Measurements from ENCODE around the gene RASGEF1C.

Gene RASGEF1C

DNA sequence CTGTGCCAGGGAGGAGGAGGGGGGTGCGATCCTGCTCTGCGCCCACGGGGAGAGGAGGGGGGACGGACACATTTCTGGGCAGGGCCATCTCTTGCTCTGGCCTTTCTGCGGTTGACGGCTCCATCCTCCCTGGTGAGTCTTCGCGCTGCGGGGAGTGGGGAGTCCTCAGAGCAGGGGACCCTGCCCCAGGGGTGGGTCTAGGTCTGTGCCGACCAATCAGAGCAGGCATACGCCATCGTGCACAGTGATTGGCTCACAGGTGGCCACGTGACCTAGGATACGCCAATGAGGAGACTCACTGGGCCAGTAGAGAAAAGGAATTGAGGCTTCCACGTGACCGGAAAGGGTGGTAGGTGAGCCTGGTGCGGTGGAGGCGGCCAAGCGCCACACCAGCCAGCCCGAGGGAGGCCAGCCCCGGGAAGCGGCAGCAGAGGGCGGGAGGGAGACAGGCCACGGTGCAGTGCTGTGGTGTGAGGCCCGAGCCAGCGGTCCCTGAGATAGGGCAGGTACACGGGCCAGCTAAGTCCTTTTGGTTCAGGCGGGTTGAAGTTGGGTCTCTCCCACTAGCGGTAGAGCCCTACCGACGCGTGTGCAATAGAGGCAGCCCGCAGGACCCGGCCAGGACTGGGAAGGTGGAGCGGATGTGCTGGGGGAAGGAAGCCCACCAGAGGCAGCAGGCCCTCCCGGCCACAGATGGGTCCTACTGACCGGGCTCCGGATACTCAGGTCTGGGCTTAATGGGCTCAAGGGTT is 72.2 kb downstream of the RASGEF1C start:
- no CpG with 5 or more reads among the region's 38 CpGs for WGBS (ENCODE audit: insufficient coverage, insufficient read length)
- H3K36me3 ChIP-seq (ENCODE audit: control insufficient read depth, insufficient read depth, low read length), result no peaks in the 10 kb centered on the region
- no peak for DNase-seq (ENCODE audit: low read depth, low spot score)

DNA sequence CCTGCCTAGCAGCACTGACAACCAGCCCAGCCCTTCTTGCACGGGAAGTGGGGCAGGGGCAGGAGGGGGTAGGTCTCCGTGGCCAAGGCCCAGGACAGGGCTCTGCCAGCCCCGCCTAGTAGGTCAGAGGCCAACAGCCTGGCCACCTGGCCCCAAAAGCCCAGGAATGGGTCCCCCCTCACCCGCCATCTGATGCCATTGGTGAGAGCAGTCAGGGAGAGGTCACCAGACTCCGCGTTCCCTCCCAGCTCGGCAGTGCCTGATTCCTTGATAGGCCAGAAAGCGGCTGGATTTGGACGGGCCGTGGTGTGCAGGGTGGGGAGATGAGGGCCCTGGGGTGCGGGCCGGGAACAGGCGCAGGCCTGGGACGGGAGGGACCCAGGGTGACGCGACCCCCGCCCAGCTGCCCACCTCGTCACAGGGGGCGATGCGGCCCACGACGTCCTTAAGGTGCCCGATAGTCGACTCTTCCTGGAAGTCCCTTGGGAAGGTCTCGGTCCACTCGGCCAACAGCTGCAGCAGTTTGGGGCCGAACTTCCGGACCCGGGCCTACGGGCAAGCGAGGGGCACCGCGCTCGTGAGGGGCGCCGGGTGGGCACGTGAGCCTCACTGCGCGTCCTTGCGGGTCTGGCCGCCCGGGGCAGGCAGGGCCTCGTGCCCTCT is 72.9 kb downstream of the RASGEF1C start:
- no peak for DNase-seq (ENCODE audit: low read depth, low spot score)

More for the DNA sequence above, 72.2 kb downstream of the RASGEF1C start:
- no peaks in the 10 kb centered on the region for H3K4me1 ChIP-seq (ENCODE audit: control insufficient read depth, insufficient read depth, low read length)
- no peaks in the 10 kb centered on the region for H3K9me3 ChIP-seq (ENCODE audit: control insufficient read depth, insufficient read depth, low read length)
- H3K27me3 ChIP-seq (ENCODE audit: control insufficient read depth, insufficient read depth, low read length), result no peaks in the 10 kb centered on the region
- no peak overlapping the region for H3K4me3 ChIP-seq (ENCODE audit: low read length)
- no peak overlapping the region for H3K27ac ChIP-seq (ENCODE audit: low read length)

GRCh38 chr5:180135128-180135955 is 73.7 kb downstream of the RASGEF1C start:
- no peak for DNase-seq (ENCODE audit: low read depth, low spot score)
- Histone ChIP-seq H3K27me3 (ENCODE audit: control insufficient read depth, insufficient read depth, low read length) (no peaks in the 10 kb centered on the region), H3K27ac (ENCODE audit: low read length) (no peak overlapping the region), H3K9me3 (ENCODE audit: control insufficient read depth, insufficient read depth, low read length) (no peaks in the 10 kb centered on the region), H3K4me1 (ENCODE audit: control insufficient read depth, insufficient read depth, low read length) (no peaks in the 10 kb centered on the region), H3K4me3 (ENCODE audit: low read length) (no peak overlapping the region), H3K36me3 (ENCODE audit: control insufficient read depth, insufficient read depth, low read length) (no peaks in the 10 kb centered on the region)
- WGBS (ENCODE audit: insufficient coverage, insufficient read length), result no CpG with 5 or more reads among the region's 13 CpGs

More for the DNA sequence above, 72.9 kb downstream of the RASGEF1C start:
- Histone ChIP-seq H3K36me3 (ENCODE audit: control insufficient read depth, insufficient read depth, low read length) (no peaks in the 10 kb centered on the region), H3K4me1 (ENCODE audit: control insufficient read depth, insufficient read depth, low read length) (no peaks in the 10 kb centered on the region), H3K27me3 (ENCODE audit: control insufficient read depth, insufficient read depth, low read length) (no peaks in the 10 kb centered on the region), H3K9me3 (ENCODE audit: control insufficient read depth, insufficient read depth, low read length) (no peaks in the 10 kb centered on the region), H3K27ac (ENCODE audit: low read length) (no peak overlapping the region), H3K4me3 (ENCODE audit: low read length) (no peak overlapping the region)
- no CpG with 5 or more reads among the region's 43 CpGs for WGBS (ENCODE audit: insufficient coverage, insufficient read length)

- no CpG with 5 or more reads among the region's 9 CpGs for WGBS (ENCODE audit: insufficient coverage, insufficient read length)
- no peak overlapping the region for H3K4me3 ChIP-seq (ENCODE audit: low read length)
- no peak for DNase-seq (ENCODE audit: low read depth, low spot score)
- H3K27ac ChIP-seq (ENCODE audit: low read length), result no peak overlapping the region
- no peaks in the 10 kb centered on the region for H3K4me1 ChIP-seq (ENCODE audit: control insufficient read depth, insufficient read depth, low read length)
- no peaks in the 10 kb centered on the region for H3K27me3 ChIP-seq (ENCODE audit: control insufficient read depth, insufficient read depth, low read length)
- H3K9me3 ChIP-seq (ENCODE audit: control insufficient read depth, insufficient read depth, low read length), result no peaks in the 10 kb centered on the region
- H3K36me3 ChIP-seq (ENCODE audit: control insufficient read depth, insufficient read depth, low read length), result no peaks in the 10 kb centered on the region
These were observed 75.0 kb downstream of the RASGEF1C start for GRCh38 chr5:180133971-180134508.

DNA sequence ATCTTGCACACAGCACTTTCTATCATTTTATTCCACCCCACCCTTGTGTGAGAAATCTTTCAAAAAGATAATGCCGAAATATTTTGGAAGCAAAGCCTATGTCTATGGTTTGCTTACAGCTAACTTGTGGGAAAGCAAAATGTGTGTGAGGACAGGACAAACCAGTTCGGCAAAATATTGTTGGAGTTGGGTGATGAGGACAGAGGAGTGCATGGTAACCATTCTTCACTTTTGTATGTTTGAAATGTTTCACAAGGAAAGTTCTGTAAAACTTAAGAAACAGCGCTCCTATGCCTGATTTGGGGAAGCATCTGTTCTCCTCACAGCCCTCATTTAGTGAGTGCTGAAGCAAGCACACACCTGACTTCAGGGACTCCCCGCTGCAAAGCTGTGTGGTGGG is 75.5 kb downstream of the RASGEF1C start:
- no peaks in the 10 kb centered on the region for H3K9me3 ChIP-seq (ENCODE audit: control insufficient read depth, insufficient read depth, low read length)
- no peaks in the 10 kb centered on the region for H3K4me1 ChIP-seq (ENCODE audit: control insufficient read depth, insufficient read depth, low read length)
- WGBS (ENCODE audit: insufficient coverage, insufficient read length), result no CpG with 5 or more reads among the region's 4 CpGs
- H3K4me3 ChIP-seq (ENCODE audit: low read length), result no peak overlapping the region
- H3K27ac ChIP-seq (ENCODE audit: low read length), result no peak overlapping the region
- H3K36me3 ChIP-seq (ENCODE audit: control insufficient read depth, insufficient read depth, low read length), result no peaks in the 10 kb centered on the region
- no peak for DNase-seq (ENCODE audit: low read depth, low spot score)
- no peaks in the 10 kb centered on the region for H3K27me3 ChIP-seq (ENCODE audit: control insufficient read depth, insufficient read depth, low read length)

DNA sequence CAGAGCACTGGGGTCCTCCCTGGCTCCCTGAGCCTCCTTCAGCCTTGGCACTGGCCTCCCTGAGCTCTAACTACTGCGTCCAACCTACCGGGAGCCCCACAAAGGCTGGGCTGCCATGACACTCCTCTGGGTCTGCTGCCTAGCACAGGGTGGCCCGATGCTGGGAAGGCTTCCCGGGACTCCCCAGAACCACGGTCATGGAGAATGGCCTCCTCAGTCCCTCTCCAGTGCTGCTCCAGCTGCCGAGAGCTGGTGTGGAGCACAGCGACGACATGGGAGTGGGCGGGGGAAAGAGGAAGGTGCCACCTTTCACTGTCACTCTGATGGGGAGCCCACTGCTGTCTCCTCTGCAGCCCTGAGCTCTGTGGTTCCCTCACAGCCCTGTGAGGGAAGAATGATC is 76.0 kb downstream of the RASGEF1C start:
- Histone ChIP-seq H3K4me3 (ENCODE audit: low read length) (no peak overlapping the region), H3K27me3 (ENCODE audit: control insufficient read depth, insufficient read depth, low read length) (no peaks in the 10 kb centered on the region), H3K4me1 (ENCODE audit: control insufficient read depth, insufficient read depth, low read length) (no peaks in the 10 kb centered on the region), H3K27ac (ENCODE audit: low read length) (no peak overlapping the region), H3K36me3 (ENCODE audit: control insufficient read depth, insufficient read depth, low read length) (no peaks in the 10 kb centered on the region), H3K9me3 (ENCODE audit: control insufficient read depth, insufficient read depth, low read length) (no peaks in the 10 kb centered on the region)
- no peak for DNase-seq (ENCODE audit: low read depth, low spot score)
- WGBS (ENCODE audit: insufficient coverage, insufficient read length), result no CpG with 5 or more reads among the region's 9 CpGs

- DNase-seq (ENCODE audit: low read depth, low spot score), result no peak
- Histone ChIP-seq H3K27ac (ENCODE audit: low read length) (no peak overlapping the region), H3K4me3 (ENCODE audit: low read length) (no peak overlapping the region), H3K4me1 (ENCODE audit: control insufficient read depth, insufficient read depth, low read length) (0 out of 2 replicates have a peak, but pooled peaks cover 1% of the 10 kb centered on the region), H3K36me3 (ENCODE audit: control insufficient read depth, insufficient read depth, low read length) (no peaks in the 10 kb centered on the region; the same call in 1 of the 2 replicates), H3K9me3 (ENCODE audit: control insufficient read depth, insufficient read depth, low read length) (no peaks in the 10 kb centered on the region), H3K27me3 (ENCODE audit: control insufficient read depth, insufficient read depth, low read length) (no peaks in the 10 kb centered on the region)
- WGBS (ENCODE audit: insufficient coverage, insufficient read length), result no CpG with 5 or more reads among the region's 26 CpGs
These were observed 77.9 kb downstream of the RASGEF1C start for GRCh38 chr5:180130876-180131740.

GRCh38 chr5:180130291-180130869 is 78.6 kb downstream of the RASGEF1C start:
- DNase-seq (ENCODE audit: low read depth, low spot score), result no peak
- WGBS (ENCODE audit: insufficient coverage, insufficient read length), result no CpG with 5 or more reads among the region's 16 CpGs
- no peak overlapping the region for H3K4me3 ChIP-seq (ENCODE audit: low read length)

DNA sequence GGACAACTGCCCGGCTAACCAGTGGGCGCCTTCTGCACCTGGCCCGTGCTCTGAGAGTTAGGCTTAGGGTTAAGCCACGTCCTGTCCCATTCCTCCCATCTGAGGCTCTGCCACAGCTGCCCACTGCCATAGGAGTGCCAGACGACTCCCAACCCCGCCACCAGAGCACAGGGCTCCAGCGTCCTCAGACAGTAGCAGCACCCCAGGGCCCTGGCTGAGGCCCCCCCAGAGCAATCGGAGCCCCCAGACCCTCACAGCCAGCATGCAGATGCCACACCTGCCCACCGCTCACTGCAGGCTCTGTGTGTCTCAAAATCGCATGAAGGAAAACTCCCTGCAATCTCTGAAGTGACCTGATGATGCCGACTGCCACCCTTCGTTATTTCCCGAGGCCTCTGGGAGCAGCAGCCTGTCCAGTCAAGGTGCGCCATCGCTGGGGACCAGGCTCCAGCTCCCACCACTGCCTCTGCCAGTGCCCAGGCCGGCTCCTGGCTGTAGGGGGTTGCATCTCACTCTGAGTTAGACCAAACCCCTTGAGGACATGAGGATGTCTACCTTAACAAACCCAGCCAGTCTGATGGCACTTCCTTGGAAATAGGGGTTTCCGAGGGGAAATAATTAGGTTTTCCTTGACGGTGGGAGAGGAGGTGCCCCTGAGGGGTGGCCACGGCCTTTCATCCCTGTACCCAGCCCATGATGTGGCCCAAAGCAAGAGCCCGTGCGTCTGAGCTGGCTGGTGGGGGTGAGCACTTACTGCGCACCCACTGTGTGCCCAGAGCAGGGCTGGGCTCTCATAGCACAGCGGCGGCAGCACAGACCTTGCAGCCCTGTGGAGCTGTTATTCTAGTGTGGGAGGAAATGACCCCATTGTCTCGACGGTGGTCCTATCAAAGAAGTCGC is 79.5 kb downstream of the RASGEF1C start:
- Histone ChIP-seq H3K4me1 (ENCODE audit: control insufficient read depth, insufficient read depth, low read length) (0 out of 2 replicates have a peak, but pooled peaks cover 1% of the 10 kb centered on the region), H3K27ac (ENCODE audit: low read length) (no peak overlapping the region), H3K9me3 (ENCODE audit: control insufficient read depth, insufficient read depth, low read length) (no peaks in the 10 kb centered on the region), H3K27me3 (ENCODE audit: control insufficient read depth, insufficient read depth, low read length) (no peaks in the 10 kb centered on the region), H3K4me3 (ENCODE audit: low read length) (no peak overlapping the region), H3K36me3 (ENCODE audit: control insufficient read depth, insufficient read depth, low read length) (no peaks in the 10 kb centered on the region; the same call in 1 of the 2 replicates)
- no peak for DNase-seq (ENCODE audit: low read depth, low spot score)
- WGBS (ENCODE audit: insufficient coverage, insufficient read length), result no CpG with 5 or more reads among the region's 27 CpGs

More at GRCh38 chr5:180130291-180130869, 78.6 kb downstream of the RASGEF1C start:
- Histone ChIP-seq H3K36me3 (ENCODE audit: control insufficient read depth, insufficient read depth, low read length) (no peaks in the 10 kb centered on the region; the same call in 1 of the 2 replicates), H3K27ac (ENCODE audit: low read length) (no peak overlapping the region), H3K9me3 (ENCODE audit: control insufficient read depth, insufficient read depth, low read length) (no peaks in the 10 kb centered on the region), H3K4me1 (ENCODE audit: control insufficient read depth, insufficient read depth, low read length) (0 out of 2 replicates have a peak, but pooled peaks cover 1% of the 10 kb centered on the region), H3K27me3 (ENCODE audit: control insufficient read depth, insufficient read depth, low read length) (no peaks in the 10 kb centered on the region)

Measured in iPS DF 6.9 (cell line).